ENCODE results near the gene SESTD1. TPM values are rescaled to one million over a fixed set of nuclear protein-coding genes. Genes with fewer than 3 reads are reported as not detected.

Gene SESTD1
- total RNA-seq, 6 donors from 2014 or later: 38.0 to 108 (median 92.4) TPM

GRCh38 chr2:179107737-179108136 lies 156.9 kb downstream of the SESTD1 start:
- Histone ChIP-seq H3K4me1 (peaks cover 22 to 32% (median 23%) of the 10 kb centered on the region in 4 donors), H3K27me3 (no peaks in the 10 kb centered on the region), H3K27ac (no peak overlapping the region), H3K4me3 (no peak overlapping the region), H3K9me3 (no peaks in the 10 kb centered on the region), H3K36me3 (peaks cover 7 to 52% (median 11%) of the 10 kb centered on the region in 4 donors)
- TF ChIP-seq POLR2A (IDR thresholded peaks at IDR 0.05): no peak
- no peak for TF ChIP-seq POLR2AphosphoS5 (IDR thresholded peaks at IDR 0.05)
- TF ChIP-seq CTCF (IDR thresholded peaks at IDR 0.05): no peak
- no peak for TF ChIP-seq EP300 (IDR thresholded peaks at IDR 0.05)
- DNase-seq (no peak), ATAC-seq (ENCODE audit: low FRiP score in 2 of 2) (no peak)

GRCh38 chr2:179106676-179107428 lies 157.8 kb downstream of the SESTD1 start:
- H3K36me3 ChIP-seq: peaks cover under 1 to 43% (median 3%) of the 10 kb centered on the region in 4 donors
- TF ChIP-seq CTCF (IDR thresholded peaks at IDR 0.05): no peak
- peak; percentile 38 to 39 for TF ChIP-seq POLR2AphosphoS5 (IDR thresholded peaks at IDR 0.05)
- peak in 1 of 4 donors; percentile 65 for TF ChIP-seq EP300 (IDR thresholded peaks at IDR 0.05)
- H3K4me1 ChIP-seq: peaks cover 22 to 32% (median 23%) of the 10 kb centered on the region in 4 donors
- peak in 1 of 2 donors; percentile 72 for DNase-seq
- H3K9me3 ChIP-seq: no peaks in the 10 kb centered on the region
- no peak overlapping the region for H3K4me3 ChIP-seq
- peak overlapping the region in 3 of 4 donors; percentile 2 to 53 (median 47) for H3K27ac ChIP-seq
- WGBS, 2 donors: 39% methylated on average over 3 of the region's 3 CpGs
- H3K27me3 ChIP-seq: no peaks in the 10 kb centered on the region
- ATAC-seq (ENCODE audit: low FRiP score in 2 of 2): peak; percentile 64 to 78

GRCh38 chr2:179106342-179106675 lies 158.3 kb downstream of the SESTD1 start:
- no peak for TF ChIP-seq POLR2AphosphoS5 (IDR thresholded peaks at IDR 0.05)
- no peak for TF ChIP-seq EP300 (IDR thresholded peaks at IDR 0.05)
- TF ChIP-seq POLR2A (IDR thresholded peaks at IDR 0.05): no peak
- TF ChIP-seq CTCF (IDR thresholded peaks at IDR 0.05): no peak
- no peak overlapping the region for H3K4me3 ChIP-seq
- peaks cover 0 to 38% (median under 1%) of the 10 kb centered on the region in 4 donors for H3K36me3 ChIP-seq
- H3K4me1 ChIP-seq: peaks cover 22 to 32% (median 23%) of the 10 kb centered on the region in 4 donors
- H3K27me3 ChIP-seq: no peaks in the 10 kb centered on the region
- peak overlapping the region in 3 of 4 donors; percentile 2 to 53 (median 47) for H3K27ac ChIP-seq
- 54 to 74% methylated on average over 4 of the region's 4 CpGs for WGBS, 2 donors
- H3K9me3 ChIP-seq: no peaks in the 10 kb centered on the region
- ATAC-seq (ENCODE audit: low FRiP score in 2 of 2) (no peak), DNase-seq (no peak)

GRCh38 chr2:179104736-179105135 lies 159.9 kb downstream of the SESTD1 start:
- no peaks in the 10 kb centered on the region for H3K27me3 ChIP-seq
- 66% methylated on average over 2 of the region's 2 CpGs for WGBS, 2 donors
- peaks cover 0 to 23% (median 0%) of the 10 kb centered on the region in 4 donors for H3K36me3 ChIP-seq
- H3K4me3 ChIP-seq: no peak overlapping the region
- TF ChIP-seq EP300 (IDR thresholded peaks at IDR 0.05): peak in 1 of 4 donors; percentile 69
- TF ChIP-seq POLR2AphosphoS5 (IDR thresholded peaks at IDR 0.05): no peak
- no peak for DNase-seq
- ATAC-seq (ENCODE audit: low FRiP score in 2 of 2): peak; percentile 77 to 91
- H3K27ac ChIP-seq: peak overlapping the region; percentile 51 to 72 (median 66)
- H3K9me3 ChIP-seq: no peaks in the 10 kb centered on the region
- H3K4me1 ChIP-seq: peaks cover 22 to 32% (median 23%) of the 10 kb centered on the region in 4 donors

GRCh38 chr2:179098080-179098689 lies 166.4 kb downstream of the SESTD1 start:
- TF ChIP-seq EP300 (IDR thresholded peaks at IDR 0.05): no peak
- TF ChIP-seq POLR2AphosphoS5 (IDR thresholded peaks at IDR 0.05): no peak
- no peak for TF ChIP-seq POLR2A (IDR thresholded peaks at IDR 0.05)
- TF ChIP-seq CTCF (IDR thresholded peaks at IDR 0.05): no peak
- no peaks in the 10 kb centered on the region for H3K4me1 ChIP-seq
- H3K27ac ChIP-seq: no peak overlapping the region
- whole genome bisulfite sequencing, 2 donors: 91% methylated on average over 4 of the region's 4 CpGs
- H3K9me3 ChIP-seq: no peaks in the 10 kb centered on the region
- ATAC-seq (ENCODE audit: low FRiP score in 2 of 2) (no peak), DNase-seq (no peak)
- no peaks in the 10 kb centered on the region for H3K36me3 ChIP-seq
- no peaks in the 10 kb centered on the region for H3K27me3 ChIP-seq
- H3K4me3 ChIP-seq: no peak overlapping the region
